HTERT RPE-1 (cell line): ENCODE results near the gene SDE2.

Experiments
- in situ Hi-C: fragments of 300-500 bp; cut with MboI; formaldehyde crosslinking; loops from 4 replicates; pipeline ENCODE4 v1.14.3; 2020; ENCODE audit warnings: low sequenced_read_pairs

SDE2 gene

DNA sequence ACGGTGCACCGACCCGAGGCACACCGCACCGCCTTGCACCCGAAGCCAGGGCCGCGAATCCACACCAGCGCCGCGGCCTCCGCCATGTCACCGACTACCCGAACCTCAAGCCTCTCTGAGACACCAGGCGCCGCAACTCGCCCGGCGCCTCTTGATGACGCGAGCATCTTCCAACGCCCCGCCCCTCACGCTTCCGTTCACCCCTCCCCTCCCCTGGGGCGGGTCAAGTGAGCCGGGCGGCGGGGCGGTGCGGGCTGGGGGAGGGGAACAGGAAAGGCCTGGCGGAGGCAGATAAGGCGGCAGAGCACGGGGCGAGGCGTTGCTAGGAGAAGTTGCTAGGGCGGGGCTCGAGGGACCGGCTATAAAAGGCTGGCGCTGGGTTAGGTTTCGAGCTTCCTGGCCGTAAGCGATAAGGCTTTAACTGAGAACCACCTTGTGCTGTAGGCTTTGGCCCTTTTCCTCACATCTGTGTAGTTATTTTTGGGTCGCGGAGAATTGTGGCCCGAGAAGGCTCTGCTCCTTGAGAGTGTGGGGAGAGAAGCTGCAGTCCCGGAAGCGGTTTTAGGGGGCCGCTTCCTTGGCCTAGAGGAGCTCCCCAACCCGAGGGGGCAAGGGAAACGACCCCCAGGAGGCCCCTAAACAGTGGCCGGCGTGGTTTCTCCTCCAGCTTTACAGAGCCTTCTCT lies at the start of gene SDE2:
Gene SDE2 (minus strand): TSS at position 117 of the 685 bp plus-strand sequence. CDS start 31 bp downstream, at position 86.
- in situ Hi-C loops = no loop called here

DNA sequence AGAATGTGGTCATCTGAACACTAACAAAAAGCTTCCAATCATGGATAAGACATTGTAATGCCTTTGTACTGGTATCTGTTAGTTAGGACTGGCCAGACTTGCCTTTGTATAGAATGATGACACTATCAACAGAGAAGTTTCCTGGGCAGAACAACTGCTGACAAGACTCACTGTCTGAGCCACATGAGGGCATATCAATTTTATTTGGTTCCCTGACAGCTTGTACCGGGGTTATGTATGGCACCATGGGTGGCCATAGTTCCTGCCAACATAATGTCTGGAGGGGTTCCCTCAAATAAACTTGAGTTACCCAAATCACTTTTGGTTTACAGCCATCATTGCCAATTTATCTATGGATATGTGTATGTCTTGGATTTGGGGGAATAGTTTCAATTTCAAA lies 49.7 kb upstream of the SDE2 start:
- in situ Hi-C loops = no loop called here

DNA sequence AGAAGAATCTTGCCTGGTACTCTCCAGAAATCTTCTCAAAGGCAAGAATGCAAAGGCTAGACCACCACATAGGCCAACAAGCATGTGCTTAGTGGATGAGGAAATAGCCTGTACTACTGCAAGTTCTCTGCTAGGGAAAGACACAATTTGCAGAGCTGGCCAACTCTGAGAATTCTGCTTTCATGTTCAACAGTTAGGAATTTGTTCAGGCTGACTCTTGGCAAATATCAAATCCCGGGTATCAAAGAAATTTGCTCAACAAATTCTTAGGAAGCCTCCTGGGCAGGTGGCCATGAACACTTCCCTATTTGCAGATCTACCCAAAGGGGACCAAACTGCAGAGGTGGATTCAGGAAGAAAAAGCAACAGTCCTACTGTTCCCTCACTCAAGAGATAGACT lies 48.4 kb upstream of the SDE2 start:
- in situ Hi-C loops = no loop called here

DNA sequence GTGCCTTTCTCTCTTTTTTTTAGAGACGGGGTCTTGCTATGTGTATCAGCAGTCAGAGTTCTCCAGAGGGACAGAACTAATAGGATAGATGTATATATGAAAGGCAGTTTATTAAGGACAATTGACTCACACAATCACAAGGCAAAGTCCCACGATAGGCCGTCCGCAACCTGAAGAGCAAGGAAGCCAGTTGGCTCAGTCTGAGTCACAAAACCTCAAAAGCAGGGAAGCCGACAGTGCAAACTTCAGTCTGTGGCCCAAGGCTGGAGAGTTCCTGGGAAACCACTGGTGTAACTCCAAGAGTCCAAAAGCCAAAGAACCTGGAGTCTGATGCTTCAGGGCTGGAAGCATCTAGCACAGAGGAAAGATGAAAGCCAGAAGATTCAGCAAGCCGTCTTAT lies 47.1 kb upstream of the SDE2 start:
- in situ Hi-C loops = no loop called here

DNA sequence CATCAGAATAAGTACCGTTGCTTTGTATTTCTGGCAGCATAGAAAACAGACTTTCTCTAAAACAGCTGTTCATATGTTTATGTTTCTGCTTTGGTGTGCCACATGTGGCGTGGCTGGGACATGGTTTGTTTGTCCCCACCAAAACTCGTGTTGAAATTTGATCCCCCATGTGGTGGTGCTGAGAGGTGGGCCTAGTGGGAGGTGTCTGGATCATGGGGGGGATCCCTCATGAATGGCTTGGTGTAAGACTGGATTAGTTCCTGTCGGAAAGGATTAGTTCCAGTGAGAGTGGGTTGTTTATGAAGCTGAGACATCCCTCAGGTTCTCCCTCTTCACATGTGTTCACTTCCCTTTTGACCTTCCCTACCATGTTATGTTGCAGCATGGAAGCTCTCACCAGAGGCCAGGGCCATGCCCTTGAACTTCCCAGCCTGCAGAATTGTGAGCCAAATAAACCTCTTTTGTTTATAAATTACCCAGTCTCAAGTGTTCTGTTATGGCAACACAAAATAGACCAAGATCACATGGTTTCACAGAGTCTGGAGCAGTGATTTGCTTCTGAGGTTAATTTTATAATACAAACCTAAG lies 45.5 kb upstream of the SDE2 start:
- in situ Hi-C loops = no loop called here

DNA sequence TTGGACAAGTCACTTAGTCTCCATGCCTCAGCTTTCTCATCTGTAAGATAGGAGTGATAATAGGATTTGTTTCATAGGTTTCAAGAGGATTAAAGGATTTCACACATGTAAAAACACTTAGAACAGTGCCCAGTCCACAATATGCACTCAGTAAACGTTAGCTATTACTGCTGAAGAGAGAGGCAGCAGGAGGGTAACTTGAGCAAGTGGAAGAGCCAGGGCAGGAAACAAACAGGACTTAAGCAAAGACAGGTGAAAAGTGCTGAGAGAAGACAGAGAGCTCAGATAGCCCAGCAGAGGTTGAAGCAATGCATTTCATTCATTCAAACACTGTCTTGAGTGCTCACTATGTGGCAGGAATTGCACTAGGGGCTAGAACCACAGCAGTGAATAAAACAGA lies 42.3 kb upstream of the SDE2 start:
- in situ Hi-C loops = no loop called here

DNA sequence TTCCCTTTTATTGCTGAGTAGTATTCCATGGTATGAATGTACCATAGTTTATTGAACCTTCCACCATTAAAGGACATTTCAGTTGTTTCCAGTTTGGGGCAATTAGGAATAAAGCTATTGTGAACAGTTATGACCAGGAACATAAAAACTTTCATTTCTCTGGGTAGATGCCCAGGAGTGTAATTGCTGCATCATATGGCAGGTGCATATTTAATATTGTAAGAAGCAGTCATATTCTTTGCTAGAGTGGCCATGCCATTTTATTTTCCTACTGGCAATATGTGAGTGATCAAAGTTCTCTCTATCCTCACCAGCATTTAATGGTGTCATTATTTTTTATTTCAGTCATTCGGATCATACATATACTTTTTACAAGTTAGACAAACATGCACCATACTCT lies 39.5 kb upstream of the SDE2 start:
- in situ Hi-C loops = no loop called here

DNA sequence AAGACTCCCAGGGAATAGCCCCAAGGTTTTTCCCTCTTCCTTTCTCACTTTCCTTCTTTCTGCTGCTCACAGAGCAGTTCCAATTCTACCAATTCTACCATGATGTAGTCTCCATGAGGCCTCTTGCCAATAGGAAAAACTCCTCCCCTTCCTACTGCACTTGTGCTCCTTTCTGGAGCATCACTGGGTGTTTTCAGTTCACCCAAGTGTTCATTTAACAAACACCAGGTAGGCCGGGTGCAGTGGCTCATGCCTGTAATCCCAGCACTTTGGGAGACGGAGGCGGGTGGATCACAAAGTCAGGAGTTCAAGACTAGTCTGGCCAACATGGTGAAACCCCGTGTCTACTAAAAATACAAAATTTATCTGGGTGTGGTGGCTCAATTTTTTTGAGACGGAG lies 36.8 kb upstream of the SDE2 start:
- in situ Hi-C loops = no loop called here

DNA sequence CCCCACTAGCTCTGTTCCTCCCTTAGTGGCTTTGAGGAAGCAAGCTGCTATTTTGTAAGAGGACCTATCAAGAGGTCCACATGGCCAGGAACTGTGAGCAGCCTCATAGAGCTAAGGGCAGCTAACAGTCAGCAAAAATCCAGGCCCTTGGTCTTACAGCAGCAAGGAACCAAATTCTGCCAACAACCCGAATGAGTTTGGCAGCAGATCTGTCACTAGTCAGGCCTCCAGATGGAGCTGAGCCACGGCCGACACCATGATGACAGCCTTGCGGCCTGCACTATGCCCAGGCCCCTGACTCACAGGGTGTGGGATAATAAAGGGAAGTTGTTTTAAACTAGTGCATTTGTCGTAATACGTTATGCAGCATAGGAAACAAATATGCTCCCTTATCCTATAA lies 35.3 kb upstream of the SDE2 start:
- in situ Hi-C loops = no loop called here

DNA sequence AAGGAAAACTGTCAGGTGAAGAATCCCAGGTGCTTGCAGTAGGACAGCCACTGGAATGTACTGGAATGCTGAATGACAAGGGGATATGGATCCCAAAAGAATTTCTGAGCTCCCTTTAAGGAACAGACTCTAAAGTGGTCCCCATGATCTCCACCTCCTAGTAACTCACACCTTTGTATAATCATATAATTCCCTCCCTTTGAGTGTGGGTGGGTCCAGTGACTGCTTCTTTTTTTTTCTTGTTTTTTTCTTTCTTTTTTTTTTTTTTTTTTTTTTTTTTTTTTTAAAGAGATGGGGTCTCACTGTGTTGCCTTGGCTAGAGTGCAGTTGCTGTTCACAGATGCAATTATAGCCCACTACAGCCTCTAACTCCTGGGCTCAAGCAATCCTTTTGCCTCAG lies 34.8 kb upstream of the SDE2 start:
- in situ Hi-C loops = no loop called here

DNA sequence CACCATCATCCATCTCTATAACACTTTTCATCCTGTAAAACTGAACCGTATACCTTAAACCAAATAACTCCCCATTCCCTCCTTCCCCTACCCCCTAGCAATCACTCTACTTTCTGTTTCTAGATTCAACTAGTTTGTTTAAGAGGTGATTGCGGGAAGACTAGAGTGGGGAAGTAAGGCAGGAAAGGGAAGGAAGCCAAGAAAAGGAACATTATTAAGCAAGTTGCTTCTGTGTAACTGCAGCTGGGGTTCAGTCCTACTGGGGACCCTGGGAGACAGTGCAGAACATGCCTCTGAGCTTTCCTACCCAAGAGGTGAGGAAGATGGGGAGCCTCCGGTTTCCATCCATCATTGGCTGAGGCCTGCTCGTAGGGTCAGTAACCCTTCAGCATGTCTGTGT lies 34.4 kb upstream of the SDE2 start:
- in situ Hi-C loops = no loop called here

DNA sequence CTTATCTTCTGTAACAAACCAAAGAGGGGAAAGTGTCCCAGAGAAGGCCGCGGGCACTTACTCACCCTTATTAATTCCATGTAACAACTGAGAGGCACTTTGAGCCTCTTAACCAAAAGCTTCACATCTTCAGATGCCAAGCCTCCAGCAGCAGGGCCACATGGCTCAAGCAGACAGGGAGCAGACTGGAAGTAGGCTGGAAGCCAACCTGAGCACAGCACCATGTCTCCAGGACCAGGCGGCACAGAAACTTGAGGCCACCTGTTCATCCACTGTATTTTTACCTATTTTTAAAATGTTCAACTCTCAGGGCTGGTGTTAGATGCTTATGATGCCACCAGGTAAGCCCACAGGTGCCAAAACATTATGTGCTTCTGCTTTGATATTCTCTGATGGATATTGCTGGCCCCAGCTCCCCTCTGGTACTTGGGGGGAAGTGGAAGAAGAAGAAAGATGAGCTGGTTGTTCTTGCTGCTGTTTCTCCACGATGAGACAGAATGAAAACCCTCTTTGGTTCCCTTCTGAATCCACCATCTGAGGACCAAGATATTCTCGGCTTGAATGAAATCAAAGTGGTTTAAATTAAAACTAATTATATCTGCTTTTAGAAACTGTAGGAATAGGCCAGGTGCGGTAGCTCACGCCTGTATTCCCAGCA lies 30.6 kb upstream of the SDE2 start:
- in situ Hi-C loops = no loop called here

DNA sequence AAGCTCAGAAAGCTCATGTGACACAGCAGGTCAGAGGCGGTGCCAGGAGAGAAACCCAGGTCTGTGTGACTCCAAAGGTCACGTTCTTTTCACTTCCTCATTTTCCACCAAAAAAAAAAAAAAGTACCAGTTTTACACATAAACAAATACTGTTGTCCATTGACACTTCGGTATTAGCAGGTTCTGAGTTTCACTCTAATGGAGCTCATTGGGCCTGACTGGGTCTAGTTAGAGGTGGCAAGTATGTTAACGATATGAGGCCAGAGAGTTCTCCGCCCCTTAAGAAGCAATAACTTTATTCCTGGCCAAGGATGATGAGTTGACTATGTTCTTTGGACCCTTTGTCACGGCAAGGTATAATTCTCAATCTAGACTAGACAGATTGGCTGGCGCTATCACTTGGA lies 30.0 kb upstream of the SDE2 start:
- in situ Hi-C loops = no loop called here

DNA sequence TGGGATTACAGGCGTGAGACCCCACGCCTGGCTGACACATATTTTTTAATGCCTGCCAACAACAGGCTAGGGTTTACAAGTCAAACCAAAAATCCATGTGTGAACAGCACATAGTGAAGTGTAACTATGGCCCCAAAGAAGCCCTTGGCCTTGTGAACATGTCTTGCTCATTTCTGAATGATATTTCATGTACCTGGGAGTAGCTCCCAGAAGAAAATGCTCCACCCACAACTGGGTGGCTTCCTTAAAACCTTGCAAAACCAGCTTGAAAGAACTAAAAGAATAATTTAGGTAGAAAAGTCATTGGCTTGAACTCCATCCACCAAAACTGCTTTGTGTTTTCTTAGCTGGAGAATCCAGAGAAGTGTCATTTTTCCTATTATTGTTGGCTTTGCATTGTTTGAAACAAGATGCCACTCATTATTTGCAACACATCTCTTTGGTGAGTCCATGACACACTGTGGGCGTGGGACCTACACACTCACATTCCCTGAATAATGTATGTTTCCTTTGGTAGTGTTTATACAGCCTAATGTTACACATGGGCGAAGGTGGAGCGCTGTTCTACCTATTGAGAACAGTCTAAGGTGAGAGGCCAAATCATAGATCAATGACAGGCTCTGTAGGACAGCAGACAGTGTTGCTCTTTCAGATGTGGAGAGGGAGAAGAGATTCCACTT lies 28.5 kb upstream of the SDE2 start:
- in situ Hi-C loops = no loop called here

DNA sequence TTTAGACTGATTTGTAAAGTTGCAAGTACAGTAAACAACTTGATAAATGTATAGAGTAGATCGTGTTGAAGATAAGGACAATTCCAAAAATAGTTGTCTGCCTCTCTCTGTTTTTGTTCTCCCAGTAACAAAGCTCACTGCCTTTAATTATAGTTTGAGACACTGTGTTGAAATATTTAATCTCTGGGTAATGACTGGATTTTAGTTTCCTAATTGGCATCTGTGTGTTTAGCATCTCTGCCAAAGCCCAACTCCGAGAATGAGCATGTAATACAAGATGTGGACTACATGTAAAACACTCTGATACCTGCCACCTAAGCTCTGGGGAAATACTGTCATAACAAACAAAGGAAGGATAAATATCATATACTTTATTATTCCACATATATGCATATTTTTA lies 27.7 kb upstream of the SDE2 start:
- in situ Hi-C loops = no loop called here

DNA sequence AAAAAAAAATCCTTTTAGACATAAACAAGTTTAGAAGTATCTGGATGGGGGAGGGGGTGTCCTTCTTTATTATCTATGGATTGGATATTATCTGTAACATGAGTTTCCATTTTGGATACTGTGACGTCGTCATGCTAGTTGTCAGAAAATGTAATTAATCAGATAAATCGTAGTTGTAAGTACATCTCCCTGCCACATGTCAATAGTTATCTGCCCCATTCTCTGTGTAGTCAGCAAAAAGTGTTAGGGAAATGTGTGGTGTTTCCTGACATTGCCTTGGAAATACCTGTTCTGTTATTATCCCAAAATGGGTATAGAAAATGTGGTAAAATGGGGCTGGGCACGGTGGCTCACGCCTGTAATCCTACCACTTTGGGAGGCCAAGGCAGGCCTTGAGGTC lies 24.6 kb upstream of the SDE2 start:
- in situ Hi-C loops = no loop called here

DNA sequence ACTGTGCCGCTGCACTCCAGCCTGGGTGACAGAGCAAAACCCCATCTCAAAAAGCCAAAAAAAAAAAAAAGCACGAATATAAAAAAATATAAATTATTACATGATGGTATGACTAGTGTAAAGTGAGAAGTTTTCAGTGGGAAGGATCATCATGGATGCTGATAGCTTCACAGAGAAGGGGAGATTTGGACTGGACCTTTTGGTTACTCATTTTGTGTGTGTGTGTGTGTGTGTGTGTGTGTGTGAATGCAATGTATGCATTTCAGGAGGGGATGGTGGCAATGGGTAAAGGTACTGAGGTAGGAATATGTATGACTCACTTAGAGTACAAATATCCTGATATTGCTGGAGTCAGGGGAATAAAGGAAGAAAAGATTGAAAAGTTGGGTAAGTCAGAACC lies 22.7 kb upstream of the SDE2 start:
- in situ Hi-C loops = no loop called here

DNA sequence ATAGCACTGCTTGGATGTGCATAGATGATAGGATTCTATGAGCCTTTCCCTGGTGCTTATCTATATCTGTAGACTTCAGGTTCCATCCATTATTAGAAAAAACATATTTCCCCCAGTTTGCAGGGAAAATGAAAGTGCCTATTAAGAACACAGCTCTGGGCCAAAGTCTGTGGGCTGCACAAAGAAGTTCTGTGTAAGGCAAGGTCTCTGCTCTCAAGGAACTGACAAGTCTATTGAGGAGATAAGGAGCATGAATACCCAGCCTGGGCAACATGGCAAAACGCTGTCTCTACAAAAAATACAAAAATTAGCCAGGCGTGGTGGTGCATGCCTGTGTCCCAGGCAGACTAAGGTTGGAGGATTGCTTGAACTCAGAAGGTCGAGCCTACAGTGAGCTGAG lies 22.3 kb upstream of the SDE2 start:
- in situ Hi-C loops = no loop called here

DNA sequence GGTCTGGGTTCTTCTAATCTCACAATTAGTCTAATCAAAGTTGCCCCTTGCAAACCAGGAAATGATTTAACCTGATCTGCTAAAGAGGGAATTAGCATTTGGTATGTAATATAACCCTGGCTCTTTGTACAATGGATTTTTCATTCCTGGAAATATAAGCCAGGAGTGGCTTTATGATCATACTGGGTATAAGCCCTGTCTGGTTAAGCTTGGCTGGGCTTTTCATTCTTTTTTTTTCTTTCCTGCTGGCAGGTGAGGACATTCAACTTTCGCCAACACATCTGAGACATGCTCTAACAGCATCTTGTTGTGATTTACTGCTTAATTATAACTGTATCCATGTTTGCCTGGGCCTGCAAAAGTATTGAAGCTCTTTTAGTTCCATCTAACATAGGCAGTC lies 20.4 kb upstream of the SDE2 start:
- in situ Hi-C loops = no loop called here

DNA sequence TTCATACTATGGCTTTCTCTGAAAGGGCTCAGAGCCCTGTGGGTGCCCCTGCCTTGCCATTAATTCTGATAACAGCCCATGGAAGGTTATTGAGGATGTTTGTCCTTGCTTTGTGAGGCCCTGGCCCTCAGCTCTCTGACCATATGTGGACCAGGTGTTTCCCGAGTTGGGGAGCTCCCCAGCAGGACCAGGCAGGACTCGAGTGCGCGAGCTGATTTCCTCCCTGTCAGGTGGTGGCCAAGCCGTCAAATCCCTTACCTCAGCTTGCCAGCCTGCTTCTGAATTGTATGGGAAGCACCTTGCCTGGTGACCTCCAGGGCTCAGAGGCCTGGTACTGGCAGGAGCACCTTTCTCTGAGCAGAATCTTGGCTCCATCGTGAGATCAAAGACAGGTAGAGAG lies 17.9 kb upstream of the SDE2 start:
- in situ Hi-C loops = no loop called here

DNA sequence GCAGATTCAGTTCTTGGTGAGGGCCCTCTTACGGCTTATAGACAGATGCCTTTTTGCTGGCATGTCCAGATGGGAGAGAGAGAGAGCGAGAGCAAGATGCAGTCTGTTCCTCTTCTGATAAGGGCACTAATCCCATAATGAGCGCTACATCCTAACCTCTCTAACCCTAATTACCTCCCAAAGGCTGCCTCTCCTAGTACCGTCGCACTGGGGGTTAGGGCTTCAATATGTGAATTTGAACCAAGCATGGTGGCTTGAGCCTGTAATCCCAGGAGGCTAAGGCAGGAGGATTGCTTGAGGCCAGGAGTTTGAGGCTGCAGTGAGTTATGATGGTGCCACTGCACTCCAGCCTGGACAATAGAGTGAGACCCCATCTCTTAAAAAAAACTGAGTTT lies 10.5 kb upstream of the SDE2 start:
- in situ Hi-C loops = no loop called here
